Left ventricle myocardium inferior (tissue), 1 donor: ENCODE measurements around the gene COL26A1. TPM values are rescaled to one million over a fixed set of nuclear protein-coding genes. Genes with fewer than 3 reads are reported as not detected.

Experiments used
- DNase-seq: peaks from one replicate; pipeline ENCODE4 v3.0.0-alpha.2; 2020
- H3K27ac ChIP-seq: fragments of 200-600 bp; replicated peaks from 2 replicates; pipeline ENCODE4 v1.8.0; 2021
- H3K27me3 ChIP-seq: fragments of 200-600 bp; 2 replicates; pipeline ENCODE4 v1.8.0; 2021; ENCODE audit warnings: low read depth
- H3K36me3 ChIP-seq: fragments of 200-600 bp; 2 replicates; pipeline ENCODE4 v1.8.0; 2021
- H3K4me1 ChIP-seq: fragments of 200-600 bp; 2 replicates; pipeline ENCODE4 v1.8.0; 2021
- H3K4me3 ChIP-seq: fragments of 200-600 bp; 2 replicates; pipeline ENCODE4 v1.8.0; 2021; ENCODE audit warnings: mild to moderate bottlenecking, moderate library complexity
- H3K9me3 ChIP-seq: fragments of 200-600 bp; replicated peaks from 2 replicates; pipeline ENCODE4 v1.8.0; 2021
- CTCF ChIP-seq: fragments of 200-600 bp; IDR thresholded peaks from 2 replicates; pipeline ENCODE4 v1.8.0; 2021; ENCODE audit warnings: antibody characterized with exemption, mild to moderate bottlenecking, borderline replicate concordance
- intact Hi-C: fragments of 100-400 bp; cut with micrococcal nuclease; formaldehyde crosslinking; loops from one replicate; pipeline ENCODE4 v1.11.0; 2022
- total RNA-seq: library from RNA; stranded (reverse); fragmentation: NEBNext Ultra II Directional; extraction: Animal tissue kit (Norgen Biotek cat#: 25700); gene quantifications from one replicate; pipeline ENCODE4 v1.2.1, GENCODE V29; 2021
- donor health status: DM: no; HTN: yes; CAD: no; lungs with severe emphysema.

The COL26A1 gene
- total RNA-seq, 1 donor from 2014 or later: not detected

GRCh38 chr7:101589976-101590662, 227.4 kb downstream of the COL26A1 start:
- intact Hi-C loops: no loop called here
- Histone ChIP-seq H3K27ac (no peak overlapping the region), H3K4me3 (no peak overlapping the region), H3K9me3 (no peaks in the 10 kb centered on the region), H3K27me3 (no peaks in the 10 kb centered on the region), H3K4me1 (no peaks in the 10 kb centered on the region), H3K36me3 (no peaks in the 10 kb centered on the region)
- no peak for TF ChIP-seq CTCF
- no peak for DNase-seq

GRCh38 chr7:101590663-101591435, 228.2 kb downstream of the COL26A1 start:
- no peaks in the 10 kb centered on the region for H3K4me1 ChIP-seq
- H3K9me3 ChIP-seq: no peaks in the 10 kb centered on the region
- no peaks in the 10 kb centered on the region for H3K27me3 ChIP-seq
- H3K36me3 ChIP-seq: no peaks in the 10 kb centered on the region
- H3K4me3 ChIP-seq: no peak overlapping the region
- H3K27ac ChIP-seq: no peak overlapping the region
- intact Hi-C loops: no loop called here
- no peak for DNase-seq
- no peak for TF ChIP-seq CTCF

GRCh38 chr7:101591504-101591903, 228.8 kb downstream of the COL26A1 start:
- no peak for TF ChIP-seq CTCF
- Histone ChIP-seq H3K4me1 (no peaks in the 10 kb centered on the region), H3K36me3 (no peaks in the 10 kb centered on the region), H3K27me3 (no peaks in the 10 kb centered on the region), H3K4me3 (no peak overlapping the region), H3K9me3 (peaks cover 6% of the 10 kb centered on the region), H3K27ac (no peak overlapping the region)
- intact Hi-C loops: no loop called here
- DNase-seq: no peak

GRCh38 chr7:101593556-101593955, 230.9 kb downstream of the COL26A1 start:
- Histone ChIP-seq H3K9me3 (peaks cover 6% of the 10 kb centered on the region), H3K4me1 (no peaks in the 10 kb centered on the region), H3K36me3 (no peaks in the 10 kb centered on the region), H3K4me3 (no peak overlapping the region), H3K27me3 (no peaks in the 10 kb centered on the region), H3K27ac (no peak overlapping the region)
- no peak for TF ChIP-seq CTCF
- DNase-seq: no peak
- intact Hi-C loops: no loop called here

- intact Hi-C loops: no loop called here
- no peak for TF ChIP-seq CTCF
Measured at GRCh38 chr7:101594790-101595189, 232.1 kb downstream of the COL26A1 start.

More at GRCh38 chr7:101594790-101595189, 232.1 kb downstream of the COL26A1 start:
- Histone ChIP-seq H3K4me3 (no peak overlapping the region), H3K27ac (no peak overlapping the region), H3K4me1 (no peaks in the 10 kb centered on the region), H3K9me3 (peaks cover 6% of the 10 kb centered on the region), H3K27me3 (no peaks in the 10 kb centered on the region), H3K36me3 (no peaks in the 10 kb centered on the region)
- DNase-seq: no peak
